ENCODE measurements around the gene STX8.
A peak's percentile ranks its signal among the peaks of the same experiment; 100 is the strongest.

The STX8 gene

GRCh38 chr17:9298776-9299295, 276.8 kb downstream of the STX8 start:
- DNase-seq (ENCODE audit: low read depth in 3 of 3) = no peak

GRCh38 chr17:9298135-9298534, 277.5 kb downstream of the STX8 start:
- DNase-seq (ENCODE audit: low read depth in 3 of 3) = no peak

GRCh38 chr17:9294661-9295210, 280.9 kb downstream of the STX8 start:
- DNase-seq (ENCODE audit: low read depth in 3 of 3) = no peak

- no peak for DNase-seq (ENCODE audit: low read depth in 3 of 3)
Measured at GRCh38 chr17:9292561-9292941, 283.1 kb downstream of the STX8 start.

GRCh38 chr17:9291912-9292560, 283.6 kb downstream of the STX8 start:
- DNase-seq (ENCODE audit: low read depth in 3 of 3) = peak in 2 of 3 donors; percentile 9 to 34

GRCh38 chr17:9290226-9290613, 285.4 kb downstream of the STX8 start:
- DNase-seq (ENCODE audit: low read depth in 3 of 3) = peak in 1 of 3 donors; percentile 10

- no peak for DNase-seq (ENCODE audit: low read depth in 3 of 3)
Measured at GRCh38 chr17:9287306-9287705, 288.3 kb downstream of the STX8 start.

- no peak for DNase-seq (ENCODE audit: low read depth in 3 of 3)
Measured at GRCh38 chr17:9286434-9286833, 289.2 kb downstream of the STX8 start.

GRCh38 chr17:9285602-9286427, 289.8 kb downstream of the STX8 start:
- no peak for DNase-seq (ENCODE audit: low read depth in 3 of 3)

- no peak for DNase-seq (ENCODE audit: low read depth in 3 of 3)
Measured at GRCh38 chr17:9284884-9285283, 290.7 kb downstream of the STX8 start.

- DNase-seq (ENCODE audit: low read depth in 3 of 3) = no peak
Measured at GRCh38 chr17:9283909-9284308, 291.7 kb downstream of the STX8 start.

GRCh38 chr17:9279893-9280292, 295.7 kb downstream of the STX8 start:
- DNase-seq (ENCODE audit: low read depth in 3 of 3) = no peak

GRCh38 chr17:9274973-9275372, 300.6 kb downstream of the STX8 start:
- no peak for DNase-seq (ENCODE audit: low read depth in 3 of 3)

- DNase-seq (ENCODE audit: low read depth in 3 of 3) = peak in 2 of 3 donors; percentile 34 to 45
Measured at GRCh38 chr17:9273428-9274391, 301.9 kb downstream of the STX8 start.

GRCh38 chr17:9272501-9273200, 303.0 kb downstream of the STX8 start:
- DNase-seq (ENCODE audit: low read depth in 3 of 3) = no peak

- DNase-seq (ENCODE audit: low read depth in 3 of 3) = no peak
Measured at GRCh38 chr17:9271989-9272388, 303.6 kb downstream of the STX8 start.

- no peak for DNase-seq (ENCODE audit: low read depth in 3 of 3)
Measured at GRCh38 chr17:9270921-9271320, 304.7 kb downstream of the STX8 start.

- DNase-seq (ENCODE audit: low read depth in 3 of 3) = no peak
Measured at GRCh38 chr17:9269350-9270035, 306.1 kb downstream of the STX8 start.

- DNase-seq (ENCODE audit: low read depth in 3 of 3) = no peak
Measured at GRCh38 chr17:9268546-9268945, 307.1 kb downstream of the STX8 start.

- no peak for DNase-seq (ENCODE audit: low read depth in 3 of 3)
Measured at GRCh38 chr17:9266697-9267117, 308.9 kb downstream of the STX8 start.
